HK-2 (cell line): ENCODE measurements around the gene C3orf70.

Source experiments
- DNase-seq: peaks from one replicate; pipeline ENCODE4 v3.0.0-alpha.2; 2018; ENCODE audit not compliant: unreplicated experiment

The C3orf70 gene

GRCh38 chr3:185052631-185053030 is 100.2 kb downstream of the C3orf70 start:
- DNase-seq = no peak

- no peak for DNase-seq
These were observed 101.1 kb downstream of the C3orf70 start for GRCh38 chr3:185051801-185052200.

GRCh38 chr3:185049710-185050109 is 103.2 kb downstream of the C3orf70 start:
- DNase-seq = no peak

GRCh38 chr3:185046603-185047002 is 106.3 kb downstream of the C3orf70 start:
- DNase-seq = no peak

GRCh38 chr3:185046164-185046515 is 106.7 kb downstream of the C3orf70 start:
- no peak for DNase-seq

- no peak for DNase-seq
These were observed 110.4 kb downstream of the C3orf70 start for GRCh38 chr3:185042312-185043050.

GRCh38 chr3:185041540-185041939 is 111.3 kb downstream of the C3orf70 start:
- DNase-seq = no peak

- DNase-seq = no peak
These were observed 112.4 kb downstream of the C3orf70 start for GRCh38 chr3:185040425-185040824.

- no peak for DNase-seq
These were observed 115.1 kb downstream of the C3orf70 start for GRCh38 chr3:185037801-185038200.

- DNase-seq = no peak
These were observed 121.9 kb downstream of the C3orf70 start for GRCh38 chr3:185030951-185031350.

- no peak for DNase-seq
These were observed 122.5 kb downstream of the C3orf70 start for GRCh38 chr3:185030399-185030798.

- no peak for DNase-seq
These were observed 123.8 kb downstream of the C3orf70 start for GRCh38 chr3:185029086-185029485.

- DNase-seq = no peak
These were observed 124.7 kb downstream of the C3orf70 start for GRCh38 chr3:185028121-185028520.
